Activated T-cell treated with anti-CD3 and anti-CD28 coated beads for 1 hour (primary cell): ENCODE measurements around the gene CRHR2.
"Not testable (repeated sequence)": the region's sequence is repeated elsewhere in the genome, so short reads cannot be mapped to it uniquely, and the experiment has no call there.

Experiments
- DNase-seq: peaks from one replicate; pipeline ENCODE4 v3.0.0-alpha.2; 2020; ENCODE audit warnings: low read depth

The CRHR2 gene

DNA sequence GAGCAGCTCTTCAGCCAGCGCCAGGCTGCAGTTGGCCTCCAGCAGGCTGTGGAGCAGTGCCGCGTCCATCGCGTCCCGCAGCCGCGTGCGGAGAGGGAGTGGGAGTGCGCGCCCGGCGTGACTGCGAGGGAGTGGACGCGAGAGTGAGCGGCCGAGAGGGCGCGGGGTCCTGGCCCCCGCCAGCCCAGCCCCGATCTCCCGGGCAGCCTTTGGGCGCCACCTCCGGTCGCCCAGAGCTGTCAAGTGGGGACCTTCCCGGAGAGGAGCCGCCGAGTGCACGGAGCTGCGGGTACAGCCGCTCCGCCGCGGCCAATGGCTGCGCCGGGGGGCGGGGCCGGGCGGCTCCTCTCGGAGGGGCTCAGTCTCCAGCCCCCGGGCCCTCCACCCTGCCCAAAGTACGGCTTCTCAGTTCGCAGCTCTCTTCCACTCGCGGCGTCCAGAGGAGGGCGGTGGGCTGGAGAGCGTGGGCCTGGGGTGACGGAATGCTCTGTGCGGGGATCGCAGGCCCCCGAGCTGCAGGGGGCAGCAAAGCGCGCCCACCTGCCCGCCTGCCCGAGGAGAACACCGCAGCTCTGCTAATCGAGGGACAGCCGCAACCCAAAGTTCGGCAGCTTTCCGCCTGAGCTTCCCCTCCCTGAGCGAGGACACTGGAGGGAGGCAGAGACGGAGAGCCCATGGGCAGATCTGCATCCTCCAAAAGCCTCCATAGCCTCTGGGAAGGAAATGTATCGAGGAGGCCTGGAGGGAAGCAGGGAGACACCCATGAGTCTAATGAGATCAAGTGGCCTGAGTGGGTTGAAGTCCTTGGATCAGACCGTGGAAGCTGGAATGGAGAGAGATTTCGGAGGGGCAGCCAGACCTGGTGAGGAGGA, at the start of gene CRHR2:
Gene CRHR2, minus strand, starts transcription at position 245 of the 872 bp plus-strand sequence. Its CDS starts 176 bp downstream, at position 69.
- peak; percentile 11 for DNase-seq

GRCh38 chr7:30731581-30731980, 49.3 kb upstream of the CRHR2 start:
- DNase-seq, result no peak

GRCh38 chr7:30730996-30731395, 48.7 kb upstream of the CRHR2 start:
- DNase-seq, result no peak

GRCh38 chr7:30730097-30730496, 47.8 kb upstream of the CRHR2 start:
- DNase-seq, result no peak

- DNase-seq, result no peak
These were observed 47.4 kb upstream of the CRHR2 start for GRCh38 chr7:30729642-30730041.

GRCh38 chr7:30728591-30729100, 46.4 kb upstream of the CRHR2 start:
- DNase-seq, result no peak

- DNase-seq, result peak; percentile 37
These were observed 45.0 kb upstream of the CRHR2 start for GRCh38 chr7:30727061-30727945.

DNA sequence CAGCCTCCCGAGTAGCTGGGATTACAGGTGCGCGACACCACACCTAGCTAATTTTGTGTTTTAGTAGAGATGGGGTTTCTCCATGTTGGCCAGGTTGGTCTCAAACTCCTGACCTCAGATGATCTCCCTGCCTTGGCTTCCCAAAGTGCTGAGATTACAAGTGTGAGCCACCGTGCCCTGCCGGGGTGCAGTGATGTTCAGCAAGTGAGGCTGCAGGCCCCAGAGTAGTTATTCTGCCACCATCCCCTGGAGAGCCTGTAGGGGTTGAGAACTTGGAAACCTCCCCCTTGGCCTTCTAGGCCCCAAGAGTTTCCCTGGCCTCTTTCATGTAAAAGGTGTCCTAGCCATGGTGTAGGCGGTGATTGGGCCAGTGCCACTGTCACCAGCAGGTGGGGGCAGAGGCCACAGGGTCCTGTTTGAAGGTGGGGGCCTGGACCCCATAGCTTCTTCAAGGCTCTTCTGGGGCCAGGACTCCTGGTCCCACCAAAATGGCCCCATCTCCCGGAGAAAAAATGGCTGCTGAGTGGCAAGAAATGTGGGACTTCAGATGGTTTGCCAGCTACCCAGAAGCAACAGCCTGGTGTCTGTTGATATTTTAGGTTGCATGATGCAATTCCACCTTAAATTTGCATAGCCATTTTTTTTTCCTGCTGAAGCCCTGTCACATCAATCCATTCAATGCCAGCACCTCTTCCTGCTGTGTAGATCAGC, 44.2 kb upstream of the CRHR2 start:
- no peak for DNase-seq

GRCh38 chr7:30723776-30724175, 41.5 kb upstream of the CRHR2 start:
- no peak for DNase-seq

DNA sequence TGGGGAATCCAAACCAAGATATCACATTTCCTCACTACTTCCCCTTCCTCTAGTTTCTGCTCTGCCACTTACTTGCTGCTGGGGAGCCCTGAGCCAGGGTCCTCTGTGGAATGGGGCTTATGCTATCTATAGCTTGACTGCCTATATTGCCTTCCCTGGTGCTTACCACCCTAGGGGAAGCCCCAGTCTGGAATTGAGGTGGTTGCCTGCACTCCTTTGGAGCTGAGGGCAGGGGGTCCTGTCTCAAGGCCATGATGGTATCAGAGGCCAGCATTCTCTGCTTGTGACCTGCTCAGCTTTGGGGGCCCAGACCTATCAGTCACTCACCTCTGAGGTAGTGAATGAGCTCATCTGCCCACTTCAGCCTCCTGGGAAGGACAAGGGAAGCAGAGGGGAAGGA, 40.4 kb upstream of the CRHR2 start:
- no peak for DNase-seq

GRCh38 chr7:30722187-30722586, 39.9 kb upstream of the CRHR2 start:
- DNase-seq, result no peak

GRCh38 chr7:30721211-30721610, 39.0 kb upstream of the CRHR2 start:
- DNase-seq, result no peak

GRCh38 chr7:30719434-30719833, 37.2 kb upstream of the CRHR2 start:
- DNase-seq, result not testable (repeated sequence)

DNA sequence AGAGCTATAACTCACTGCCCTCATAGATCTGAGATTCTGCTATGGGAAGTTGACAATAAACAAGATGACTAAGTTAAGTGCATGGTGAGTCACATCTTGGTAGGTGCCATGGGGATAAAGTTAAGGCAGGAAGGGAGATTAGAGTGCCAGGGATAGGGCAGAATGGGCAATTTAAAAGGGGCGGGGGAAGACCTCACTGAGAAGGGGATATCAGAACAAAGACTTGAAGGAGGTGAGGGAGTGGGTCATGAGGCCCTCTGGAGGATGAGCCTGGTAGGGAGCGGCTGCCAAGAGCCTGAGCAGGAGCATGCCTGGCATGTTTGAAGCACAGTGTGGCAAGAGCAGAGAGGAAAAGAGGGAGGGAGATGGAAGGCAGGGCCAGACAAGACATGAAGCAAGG, 34.9 kb upstream of the CRHR2 start:
- no peak for DNase-seq

DNA sequence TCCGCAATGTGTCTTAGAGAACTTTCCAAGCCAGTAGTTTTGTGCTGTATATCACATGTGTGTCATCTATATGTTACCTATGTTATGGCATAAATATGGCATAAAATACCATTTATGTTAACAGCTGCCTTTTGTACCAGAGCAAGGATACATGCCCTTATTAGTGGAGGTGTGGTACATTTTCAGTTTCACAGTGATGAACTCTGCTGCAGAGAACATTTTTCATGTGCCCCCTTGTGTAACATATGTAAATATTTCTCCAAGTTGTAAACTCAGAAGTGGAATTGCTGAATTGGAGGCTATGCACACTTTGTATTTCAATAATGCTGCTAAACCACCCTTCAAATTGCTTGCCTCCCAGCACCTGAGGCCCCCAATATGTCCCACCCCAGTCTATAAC, 31.9 kb upstream of the CRHR2 start:
- DNase-seq, result no peak

DNA sequence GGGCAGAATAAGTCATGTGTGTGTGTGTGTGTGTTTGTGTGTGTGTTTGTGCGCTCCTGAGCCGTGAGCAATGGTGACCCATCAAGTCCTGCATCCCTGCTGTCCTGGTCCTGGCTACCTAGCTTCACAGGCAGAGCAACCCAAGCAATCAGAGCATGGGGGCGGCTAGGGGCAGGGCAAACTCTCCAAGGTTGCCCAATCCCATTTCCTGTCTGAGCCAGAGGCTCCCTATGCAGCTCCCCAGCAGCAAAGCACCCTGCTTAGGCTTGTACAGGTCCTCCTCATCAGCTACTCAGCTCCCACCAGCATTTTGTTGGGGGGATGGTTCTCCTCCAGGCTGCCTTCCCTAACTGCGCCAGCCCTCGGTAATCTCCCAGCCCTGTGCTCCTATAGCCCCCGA, 31.1 kb upstream of the CRHR2 start:
- no peak for DNase-seq

DNA sequence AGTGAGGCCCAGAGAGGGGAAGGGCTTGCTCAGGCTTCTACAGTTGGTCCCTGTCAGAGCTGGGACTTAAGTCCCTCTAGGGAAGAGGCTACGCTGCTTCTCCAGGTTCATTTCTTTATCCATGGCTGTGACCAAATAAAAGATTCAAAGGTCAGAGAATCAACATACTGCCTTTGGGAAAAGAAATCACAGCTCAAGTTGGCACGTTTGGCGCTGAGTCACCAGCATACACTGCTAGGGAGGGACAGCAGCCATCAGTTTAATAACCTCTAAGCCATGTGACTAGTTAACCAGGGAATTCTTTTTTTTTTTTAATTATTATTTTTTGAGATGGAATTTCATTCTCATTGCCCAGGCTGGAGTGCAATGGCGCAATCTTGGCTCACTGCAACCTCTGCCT, 28.4 kb upstream of the CRHR2 start:
- no peak for DNase-seq

DNA sequence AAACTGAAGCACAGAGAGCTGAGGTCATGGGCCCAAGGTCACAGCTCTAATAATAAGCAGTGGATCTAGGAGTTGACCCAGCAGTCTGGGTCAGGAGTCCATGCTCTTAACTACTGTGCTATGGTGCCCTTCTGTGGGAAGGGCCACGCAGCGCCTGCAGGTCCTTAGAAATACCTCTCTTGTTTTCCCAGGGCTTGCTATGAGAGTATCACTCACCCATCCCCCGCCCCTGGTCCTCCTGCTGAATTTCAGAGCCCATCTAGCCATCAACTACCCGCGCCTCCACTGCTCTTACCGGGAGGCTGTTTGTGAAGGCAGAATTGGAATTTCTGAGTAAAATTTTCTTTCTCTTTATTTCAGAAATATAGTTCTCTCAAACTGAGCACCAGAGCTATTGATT, 27.3 kb upstream of the CRHR2 start:
- DNase-seq, result no peak

- no peak for DNase-seq
These were observed 26.7 kb upstream of the CRHR2 start for GRCh38 chr7:30708983-30709382.

GRCh38 chr7:30708412-30708811, 26.2 kb upstream of the CRHR2 start:
- DNase-seq, result no peak

- DNase-seq, result no peak
These were observed 25.4 kb upstream of the CRHR2 start for GRCh38 chr7:30707391-30708357.
